Measurements from ENCODE around the gene ORAI3.

GRCh38 chr16:30921459-30921747, 27.5 kb upstream of the ORAI3 start:
- TF ChIP-seq CTCF (IDR thresholded peaks at IDR 0.05) (no peak), POLR2AphosphoS5 (IDR thresholded peaks at IDR 0.05; ENCODE audit: low read depth, low read length) (no peak; the same call in 1 of the 2 replicates)

Data from Panc1 (cell line).